Measurements from ENCODE around the gene SYVN1. TPM values are rescaled to one million over a fixed set of nuclear protein-coding genes. Genes with fewer than 3 reads are reported as not detected.

SYVN1 gene
- total and polyA plus RNA-seq, 10 of the 15 experiments (the other 5 are each of a cell fraction or from before 2014, with no cell fraction given): 0.79 to 63.6 (median 20.1) TPM

- TF ChIP-seq ZBTB40 (IDR thresholded peaks at IDR 0.05; ENCODE audit: borderline replicate concordance): no peak
- TF ChIP-seq CHD4 (IDR thresholded peaks at IDR 0.05): no peak
These were observed 23.0 kb upstream of the SYVN1 start (continued) for GRCh38 chr11:65157336-65157735.

- POLR2A ChIA-PET: interaction anchor here (0.7 to 1.4 kb wide), 2 partner anchors 16 to 22 kb away, joined by 3 to 4 read pairs; no protein-coding TSS in a partner anchor
- H3K4me3 ChIP-seq: no peak overlapping the region
- no peaks in the 10 kb centered on the region for H3K27me3 ChIP-seq (replicated peaks in 1 of 2; ENCODE audit: control insufficient read depth in 2 of 2, insufficient read depth in 2 of 2, low read length in 1 of 2)
- no peaks in the 10 kb centered on the region for H4K20me1 ChIP-seq (ENCODE audit: control insufficient read depth, insufficient read depth)
- WGBS (ENCODE audit: insufficient coverage, insufficient replicate concordance, low lambda C conversion rate, missing lambda C conversion rate): 93% methylated on average over 3 of the region's 3 CpGs
- H3K79me2 ChIP-seq (ENCODE audit: control insufficient read depth, insufficient read depth, low read length): no peaks in the 10 kb centered on the region
- no peak overlapping the region for H3K27ac ChIP-seq (ENCODE audit: control insufficient read depth, insufficient read depth)
- in situ Hi-C loops (cut with MboI) (no loop called here), intact Hi-C loops (cut with micrococcal nuclease; ENCODE audit: unreplicated experiment) (no loop called here)
- no peaks in the 10 kb centered on the region for H3K36me3 ChIP-seq (ENCODE audit: control insufficient read depth in 2 of 2, insufficient read depth in 2 of 2, low read length in 1 of 2)
- SMC1A ChIA-PET (ENCODE audit: uncharacterized antibody, unreplicated experiment): interaction anchor here (1.3 kb wide), 1 partner anchor 21 kb away, joined by 7 read pairs; no protein-coding TSS in a partner anchor
- H2AFZ ChIP-seq (ENCODE audit: control insufficient read depth, low read depth, low read length): no peak overlapping the region
- H3K4me2 ChIP-seq (ENCODE audit: control insufficient read depth, insufficient read depth): no peak overlapping the region
- RAD21 ChIA-PET (ENCODE audit: unreplicated experiment): no interaction called here
- BruUV-seq (replicated peaks): no TSS peak
- ATAC-seq (no peak), FAIRE-seq (no peak), DNase-seq (ENCODE audit: low read depth, low spot score) (no peak)
- no peaks in the 10 kb centered on the region for H3K9me3 ChIP-seq (replicated peaks; ENCODE audit: control insufficient read depth, insufficient read depth, low read length)
- H3K4me1 ChIP-seq (ENCODE audit: control insufficient read depth, insufficient read depth, low read length): peaks cover 22% of the 10 kb centered on the region
- CTCF ChIA-PET: interaction anchor here (1.1 kb wide), 1 partner anchor 9 kb away, joined by 4 read pairs; no protein-coding TSS in a partner anchor
- no peak overlapping the region for H3K9ac ChIP-seq (ENCODE audit: control insufficient read depth, insufficient read depth, low read length)
- no peak for TF ChIP-seq STAT3 (IDR thresholded peaks at IDR 0.05; ENCODE audit: low read depth, low read length)
- no peak for TF ChIP-seq TARDBP (IDR thresholded peaks at IDR 0.05; ENCODE audit: borderline replicate concordance)
- no peak for TF ChIP-seq SKIL (IDR thresholded peaks at IDR 0.05; ENCODE audit: low read depth, poor library complexity, severe bottlenecking)
- TF ChIP-seq ZNF592 (IDR thresholded peaks at IDR 0.05): no peak
- no peak for TF ChIP-seq RCOR1 (conservative IDR thresholded peaks at IDR 0.05; ENCODE audit: low read depth, low read length)
- no peak for TF ChIP-seq RBBP5 (conservative IDR thresholded peaks at IDR 0.05)
- no peak for TF ChIP-seq PKNOX1 (IDR thresholded peaks at IDR 0.05)
- TF ChIP-seq NFYB (IDR thresholded peaks at IDR 0.05; ENCODE audit: insufficient read depth, low read depth, low read length): no peak
- TF ChIP-seq PAX8 (IDR thresholded peaks at IDR 0.05): no peak
- TF ChIP-seq RFX5 (IDR thresholded peaks at IDR 0.05; ENCODE audit: low read depth, low read length): no peak
These were observed 22.6 kb upstream of the SYVN1 start for GRCh38 chr11:65156926-65157325.
